ENCODE data around the gene ARID3A.
"Not testable (repeated sequence)": the region's sequence is repeated elsewhere in the genome, so short reads cannot be mapped to it uniquely, and the experiment has no call there.

ARID3A gene, protein sequence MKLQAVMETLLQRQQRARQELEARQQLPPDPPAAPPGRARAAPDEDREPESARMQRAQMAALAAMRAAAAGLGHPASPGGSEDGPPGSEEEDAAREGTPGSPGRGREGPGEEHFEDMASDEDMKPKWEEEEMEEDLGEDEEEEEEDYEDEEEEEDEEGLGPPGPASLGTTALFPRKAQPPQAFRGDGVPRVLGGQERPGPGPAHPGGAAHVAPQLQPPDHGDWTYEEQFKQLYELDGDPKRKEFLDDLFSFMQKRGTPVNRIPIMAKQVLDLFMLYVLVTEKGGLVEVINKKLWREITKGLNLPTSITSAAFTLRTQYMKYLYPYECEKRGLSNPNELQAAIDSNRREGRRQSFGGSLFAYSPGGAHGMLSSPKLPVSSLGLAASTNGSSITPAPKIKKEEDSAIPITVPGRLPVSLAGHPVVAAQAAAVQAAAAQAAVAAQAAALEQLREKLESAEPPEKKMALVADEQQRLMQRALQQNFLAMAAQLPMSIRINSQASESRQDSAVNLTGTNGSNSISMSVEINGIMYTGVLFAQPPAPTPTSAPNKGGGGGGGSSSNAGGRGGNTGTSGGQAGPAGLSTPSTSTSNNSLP

GRCh38 chr19:925526-926322 lies at the start of gene ARID3A:
ARID3A (plus strand) TSS chr19:926035; CDS start chr19:929529, 3,494 bp downstream.
- FAIRE-seq (no peak), DNase-seq (ENCODE audit: low spot score) (peak; percentile 57)

DNA sequence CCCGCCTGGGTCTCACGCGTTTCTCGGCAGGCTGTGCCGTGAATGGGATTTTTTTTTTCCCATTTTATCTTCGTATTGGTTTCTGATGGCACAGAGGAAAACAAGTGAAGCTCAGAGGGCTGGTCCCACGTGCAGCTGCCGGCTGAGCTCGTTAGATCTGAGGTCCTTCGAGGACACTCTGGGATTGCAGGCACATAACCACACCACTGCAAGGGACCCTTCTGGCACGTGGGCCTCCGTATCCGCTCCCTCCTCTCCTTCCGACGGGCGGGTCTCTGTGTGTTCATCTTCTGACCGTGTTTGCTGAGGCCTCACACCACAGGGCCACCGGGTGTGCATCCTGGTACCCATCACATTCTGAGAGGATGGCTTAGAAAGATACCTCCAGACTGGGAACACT lies 49.7 kb upstream of the ARID3A start:
- DNase-seq (ENCODE audit: low spot score) (no peak), FAIRE-seq (no peak)

DNA sequence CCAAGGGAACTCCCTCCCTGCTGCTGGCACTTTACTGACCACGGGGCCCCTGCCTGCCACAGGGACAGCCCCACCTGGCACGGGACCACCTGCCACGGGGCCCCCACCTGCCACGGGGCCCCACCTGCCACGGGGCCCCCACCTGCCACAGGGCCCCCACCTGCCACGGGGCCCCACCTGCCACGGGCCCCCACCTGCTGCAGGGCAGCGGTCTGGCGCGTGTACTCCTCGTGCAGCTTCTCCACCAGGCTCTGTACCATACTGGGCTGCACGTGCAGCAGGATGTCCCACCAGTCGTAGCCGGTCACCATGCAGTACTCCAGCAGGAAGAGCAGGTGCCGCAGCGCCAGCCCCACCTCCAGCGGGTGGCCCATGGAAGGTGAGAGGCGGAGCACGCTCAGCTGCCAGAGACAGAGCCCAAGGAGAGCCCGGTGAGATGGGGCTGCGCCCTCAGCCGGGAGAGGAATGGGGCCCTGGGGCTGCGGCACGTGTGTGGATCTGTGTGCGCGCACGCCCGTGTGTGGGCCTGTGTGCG lies 49.0 kb upstream of the ARID3A start:
- no peak for FAIRE-seq
- DNase-seq (ENCODE audit: low spot score): no peak

DNA sequence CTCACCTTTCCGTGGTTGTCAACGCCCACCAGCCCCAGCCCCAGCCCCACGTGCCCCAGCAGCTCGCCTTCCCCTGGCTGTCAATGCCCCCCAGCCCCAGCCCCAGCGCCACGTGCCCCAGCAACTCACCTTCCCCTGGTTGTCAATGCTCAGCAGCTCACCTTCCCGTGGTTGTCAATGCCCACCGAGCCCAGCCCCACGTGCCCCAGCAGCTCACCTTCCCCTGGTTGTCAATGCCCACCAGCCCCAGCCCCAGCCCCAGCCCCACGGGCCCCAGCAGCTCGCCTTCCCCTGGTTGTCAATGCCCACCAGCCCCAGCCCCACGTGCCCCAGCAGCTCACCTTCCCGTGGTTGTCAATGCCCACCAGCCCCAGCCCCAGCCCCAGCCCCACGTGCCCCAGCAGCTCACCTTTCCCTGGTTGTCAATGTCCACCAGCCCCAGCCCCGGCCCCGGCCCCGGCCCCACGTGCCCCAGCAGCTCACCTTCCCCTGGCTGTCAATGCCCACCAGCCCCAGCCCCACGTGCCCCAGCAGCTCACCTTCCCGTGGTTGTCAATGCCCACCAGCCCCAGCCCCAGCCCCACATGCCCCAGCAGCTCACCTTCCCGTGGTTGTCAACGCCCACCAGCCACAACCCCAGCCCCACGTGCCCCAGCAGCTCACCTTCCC lies 47.7 kb upstream of the ARID3A start:
- not testable (repeated sequence) for FAIRE-seq; DNase-seq (ENCODE audit: low spot score)

- FAIRE-seq; DNase-seq (ENCODE audit: low spot score): not testable (repeated sequence)
These were observed 46.9 kb upstream of the ARID3A start for GRCh38 chr19:878751-879561.

DNA sequence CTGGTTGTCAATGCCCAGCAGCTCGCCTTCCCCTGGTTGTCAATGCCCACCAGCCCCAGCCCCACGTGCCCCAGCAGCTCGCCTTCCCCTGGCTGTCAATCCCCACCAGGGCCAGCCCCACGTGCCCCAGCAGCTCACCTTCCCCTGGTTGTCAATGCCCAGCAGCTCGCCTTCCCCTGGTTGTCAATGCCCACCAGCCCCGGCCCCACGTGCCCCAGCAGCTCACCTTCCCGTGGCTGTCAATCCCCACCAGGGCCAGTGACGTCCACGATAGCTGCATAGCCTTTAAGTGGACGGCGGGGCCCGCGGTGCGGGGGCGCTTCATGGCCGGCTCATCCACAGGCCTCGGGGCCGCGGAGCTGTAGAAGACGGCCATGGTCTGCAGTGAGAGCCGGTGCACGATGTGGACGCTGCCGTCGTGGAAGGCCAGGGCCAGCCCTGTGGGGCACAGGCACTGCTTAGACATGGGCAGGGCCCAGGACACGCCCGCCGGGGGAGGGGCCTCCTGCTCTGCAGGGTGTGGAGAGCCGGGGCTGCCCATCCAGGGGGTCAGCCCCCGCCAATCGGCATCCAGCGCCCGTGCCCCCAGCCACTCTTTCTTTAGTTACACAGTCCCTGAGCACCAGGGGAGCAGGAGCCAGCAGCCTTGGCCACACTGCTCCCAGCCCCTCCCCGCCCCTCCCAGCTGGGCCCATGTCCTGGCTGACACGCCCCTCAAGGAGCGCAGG lies 46.0 kb upstream of the ARID3A start:
- FAIRE-seq: no peak

DNA sequence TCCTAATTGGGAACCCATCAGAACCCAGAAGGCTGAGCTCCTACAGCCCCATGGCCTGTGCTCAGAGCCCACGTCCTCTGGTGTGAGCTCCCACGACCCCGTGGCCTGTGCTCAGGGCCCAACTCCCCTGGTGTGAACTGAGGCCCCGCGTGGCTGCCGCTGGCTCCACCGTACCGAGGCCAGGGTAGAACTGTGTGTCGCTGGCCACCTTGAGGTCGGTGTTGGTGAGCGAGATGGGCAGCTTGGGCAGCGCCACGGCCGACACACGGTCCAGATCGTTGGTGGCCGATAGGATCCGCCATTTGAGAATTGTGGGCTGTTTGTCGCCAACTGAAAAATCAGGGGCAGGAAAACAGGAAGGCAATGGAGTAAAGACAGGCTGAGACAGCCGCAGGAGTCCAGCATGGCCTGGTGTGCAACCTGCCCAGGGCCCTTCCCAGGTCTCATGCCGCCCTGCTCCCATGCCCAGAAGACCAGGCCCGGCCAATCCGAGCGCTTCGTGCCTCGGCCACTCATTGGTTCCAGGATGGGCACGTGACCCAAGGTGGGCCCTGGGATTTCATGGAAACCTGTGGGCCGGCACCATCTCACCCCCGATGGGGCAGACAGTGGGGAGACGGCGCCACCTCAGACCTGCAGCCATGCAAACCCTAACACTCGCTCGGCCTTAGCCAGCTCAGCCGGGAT lies 44.3 kb upstream of the ARID3A start:
- no peak for FAIRE-seq
- no peak for DNase-seq (ENCODE audit: low spot score)

More for the DNA sequence above, 46.0 kb upstream of the ARID3A start:
- DNase-seq (ENCODE audit: low spot score): no peak

- no peak for FAIRE-seq
These were observed 42.9 kb upstream of the ARID3A start for GRCh38 chr19:882871-883497.

DNA sequence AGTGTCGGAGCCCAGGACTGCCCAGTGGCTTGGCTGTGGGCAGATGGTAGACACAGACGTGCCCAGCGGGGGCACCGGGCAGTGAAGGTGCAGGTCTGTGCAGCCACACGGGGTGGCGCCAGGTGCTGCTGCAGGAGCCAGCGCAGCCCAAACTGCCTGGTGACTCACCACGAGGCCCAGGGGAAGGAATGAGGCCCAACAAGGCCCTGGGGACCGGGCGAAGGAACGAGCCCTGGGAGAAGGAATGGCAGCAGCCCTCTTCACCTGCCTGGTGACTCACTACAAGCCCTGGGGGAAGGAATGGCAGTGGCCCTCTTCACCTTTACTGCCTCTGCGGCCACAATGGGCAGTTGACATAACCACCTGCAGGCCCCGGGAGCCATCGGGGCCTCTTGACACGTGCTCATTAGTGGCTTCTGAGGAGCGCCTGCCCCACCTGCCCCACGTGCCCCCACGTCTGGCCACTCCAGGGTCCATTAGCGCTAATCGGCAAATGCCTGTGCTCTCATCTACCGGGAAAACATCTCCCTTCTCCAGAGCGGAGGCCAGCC lies 42.1 kb upstream of the ARID3A start:
- DNase-seq (ENCODE audit: low spot score) (no peak), FAIRE-seq (no peak)

More at GRCh38 chr19:882871-883497, 42.9 kb upstream of the ARID3A start:
- DNase-seq (ENCODE audit: low spot score): no peak

DNA sequence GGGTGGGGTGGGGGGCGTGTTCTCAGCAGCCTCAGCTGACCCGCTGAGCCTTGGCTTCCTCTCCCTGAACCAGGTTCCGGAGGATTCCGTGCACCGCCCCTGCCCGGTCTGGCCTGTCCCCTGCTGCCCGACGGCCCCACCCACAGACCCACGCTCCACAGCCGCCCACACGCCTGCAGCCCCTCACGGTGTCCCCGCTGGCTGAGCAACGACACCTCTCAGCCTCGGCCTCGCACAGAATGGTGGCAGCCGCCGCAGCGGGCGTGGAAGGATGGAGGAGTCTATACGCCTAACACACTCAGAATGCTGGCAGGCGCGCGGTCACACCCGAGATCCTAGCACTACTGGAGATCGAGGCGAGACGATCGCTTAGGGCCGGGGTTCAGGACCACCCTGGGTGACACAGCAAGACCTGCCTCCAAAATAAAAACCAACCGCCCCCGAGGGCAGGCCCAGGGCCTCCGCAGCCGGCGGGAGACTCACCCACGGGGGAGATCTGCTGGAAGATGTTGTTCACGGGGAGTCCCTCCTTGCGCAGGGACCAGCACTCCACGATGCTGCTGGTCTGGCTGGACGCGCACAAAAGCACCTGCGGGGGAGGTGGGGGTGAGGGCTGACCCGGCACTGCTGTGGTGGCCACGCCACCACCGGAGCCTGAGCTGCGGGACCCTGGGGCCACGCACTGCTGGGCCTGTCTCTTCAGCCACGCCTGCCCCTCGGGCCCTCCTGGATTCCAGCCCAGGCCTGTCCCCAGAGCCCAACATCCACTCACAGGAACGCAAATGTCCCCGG lies 41.2 kb upstream of the ARID3A start:
- no peak for FAIRE-seq
- DNase-seq (ENCODE audit: low spot score): no peak

GRCh38 chr19:885536-886224 lies 40.2 kb upstream of the ARID3A start:
- DNase-seq (ENCODE audit: low spot score) (no peak), FAIRE-seq (no peak)

DNA sequence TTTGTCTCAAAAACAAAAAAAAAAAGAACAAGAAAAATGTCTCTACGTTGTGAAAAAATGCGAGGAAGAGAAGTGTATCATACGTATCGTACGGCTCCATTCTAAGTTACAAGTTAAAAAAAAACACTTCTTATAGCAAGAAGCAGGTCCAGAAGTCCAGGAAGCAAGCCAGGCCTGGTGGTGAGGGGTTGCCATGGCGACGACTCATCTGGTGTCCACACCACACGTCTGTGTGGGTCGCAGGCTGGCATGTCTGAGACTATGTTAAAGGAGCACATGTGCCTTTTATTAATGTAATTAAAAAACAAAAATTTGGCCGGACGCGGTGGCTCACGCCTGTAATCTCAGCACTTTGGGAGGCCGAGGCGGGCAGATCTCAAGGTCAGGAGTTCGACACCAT lies 38.8 kb upstream of the ARID3A start:
- no peak for FAIRE-seq
- peak; percentile 49 for DNase-seq (ENCODE audit: low spot score)

GRCh38 chr19:887599-887998 lies 38.2 kb upstream of the ARID3A start:
- FAIRE-seq (no peak), DNase-seq (ENCODE audit: low spot score) (no peak)

GRCh38 chr19:888581-889385 lies 37.1 kb upstream of the ARID3A start:
- no peak for FAIRE-seq
- no peak for DNase-seq (ENCODE audit: low spot score)

DNA sequence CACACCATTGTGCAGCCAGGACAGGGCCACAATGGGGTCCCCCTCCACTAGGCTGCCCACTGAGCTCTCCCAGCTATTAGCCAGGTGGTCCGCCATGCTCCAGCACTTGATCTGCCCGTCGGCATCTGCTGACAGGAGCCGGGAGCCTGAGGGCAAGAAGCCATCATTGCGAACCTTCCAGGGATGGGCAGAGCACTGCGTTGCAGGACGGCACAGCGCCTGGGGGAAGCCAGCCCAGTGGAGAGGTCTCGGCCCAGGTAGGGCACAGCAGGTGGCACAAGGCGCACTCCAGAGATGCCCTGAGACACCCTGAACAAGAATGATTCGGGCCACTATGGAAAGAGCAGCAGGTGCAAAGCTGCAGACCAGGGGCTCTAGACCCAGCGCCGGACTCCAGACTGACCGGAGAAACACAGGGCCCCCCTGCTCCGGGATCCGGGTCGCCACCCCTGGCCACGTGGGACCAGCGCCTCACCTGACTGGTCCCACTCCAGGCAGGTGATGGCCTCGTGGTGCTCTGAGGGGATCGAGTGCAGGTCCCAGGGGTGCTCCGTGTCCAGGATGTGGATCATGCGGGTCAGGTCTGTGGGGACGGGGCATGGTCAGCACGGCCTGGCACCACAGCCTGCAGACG lies 36.1 kb upstream of the ARID3A start:
- FAIRE-seq (no peak), DNase-seq (ENCODE audit: low spot score) (no peak)

GRCh38 chr19:890831-891230 lies 35.0 kb upstream of the ARID3A start:
- DNase-seq (ENCODE audit: low spot score) (no peak), FAIRE-seq (no peak)

Measured in RCC 7860 (cell line).